ENCODE results near the gene RDX.

DNA sequence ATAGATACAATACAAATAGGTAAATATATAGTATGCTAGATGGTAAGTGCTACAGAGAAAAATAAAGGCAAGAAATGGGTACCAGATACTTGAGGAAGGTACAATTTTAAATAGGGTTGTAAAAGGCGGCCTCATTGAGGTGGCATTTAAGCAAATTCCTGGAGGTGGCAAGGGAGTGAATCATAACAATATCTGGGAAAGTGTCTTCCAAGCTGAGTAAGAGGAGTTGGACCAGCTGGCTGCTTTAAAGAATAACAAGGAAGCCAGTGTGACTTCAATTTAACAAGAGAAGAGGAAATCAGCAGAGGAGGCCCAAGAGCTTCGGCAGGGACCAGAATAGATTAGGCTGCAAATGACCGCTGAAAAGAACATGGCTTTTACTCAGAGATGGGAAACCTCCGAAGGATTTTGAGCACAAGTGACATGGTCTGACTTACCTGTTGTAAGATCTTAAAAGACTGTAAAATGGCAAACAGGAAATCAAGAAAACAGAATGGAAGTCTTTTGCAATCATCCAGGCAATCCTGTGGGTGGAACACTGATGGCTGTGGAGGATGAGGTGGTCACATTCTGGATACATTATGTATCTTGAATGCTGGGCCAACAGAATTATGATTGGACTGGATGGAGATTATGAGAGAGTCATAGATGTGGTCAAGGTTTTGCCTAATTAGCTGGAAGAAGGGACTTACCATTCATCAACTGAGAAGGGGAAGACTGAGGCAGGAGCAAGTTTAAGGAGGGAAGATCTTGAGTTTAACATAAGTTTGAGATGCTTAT, 77.2 kb downstream of the RDX start:
- TF ChIP-seq, protein P1, sequence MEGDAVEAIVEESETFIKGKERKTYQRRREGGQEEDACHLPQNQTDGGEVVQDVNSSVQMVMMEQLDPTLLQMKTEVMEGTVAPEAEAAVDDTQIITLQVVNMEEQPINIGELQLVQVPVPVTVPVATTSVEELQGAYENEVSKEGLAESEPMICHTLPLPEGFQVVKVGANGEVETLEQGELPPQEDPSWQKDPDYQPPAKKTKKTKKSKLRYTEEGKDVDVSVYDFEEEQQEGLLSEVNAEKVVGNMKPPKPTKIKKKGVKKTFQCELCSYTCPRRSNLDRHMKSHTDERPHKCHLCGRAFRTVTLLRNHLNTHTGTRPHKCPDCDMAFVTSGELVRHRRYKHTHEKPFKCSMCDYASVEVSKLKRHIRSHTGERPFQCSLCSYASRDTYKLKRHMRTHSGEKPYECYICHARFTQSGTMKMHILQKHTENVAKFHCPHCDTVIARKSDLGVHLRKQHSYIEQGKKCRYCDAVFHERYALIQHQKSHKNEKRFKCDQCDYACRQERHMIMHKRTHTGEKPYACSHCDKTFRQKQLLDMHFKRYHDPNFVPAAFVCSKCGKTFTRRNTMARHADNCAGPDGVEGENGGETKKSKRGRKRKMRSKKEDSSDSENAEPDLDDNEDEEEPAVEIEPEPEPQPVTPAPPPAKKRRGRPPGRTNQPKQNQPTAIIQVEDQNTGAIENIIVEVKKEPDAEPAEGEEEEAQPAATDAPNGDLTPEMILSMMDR (IDR thresholded peaks at IDR 0.05) = no peak
- no peak for TF ChIP-seq ZFX (IDR thresholded peaks at IDR 0.05; ENCODE audit: borderline replicate concordance)
